B cell (primary cell): ENCODE measurements around the gene RAI1. TPM values are rescaled to one million over a fixed set of nuclear protein-coding genes. Genes with fewer than 3 reads are reported as not detected.
A peak's percentile ranks its signal among the peaks of the same experiment; 100 is the strongest.

ENCODE experiments used
- ATAC-seq: fragments of 200-7000 bp; cut with Tn5 transposase; one replicate; pipeline ENCODE4 v1.10.0; 2021; ENCODE audit warnings: low read depth, mild to moderate bottlenecking, moderate number of reproducible peaks, moderate library complexity
- CTCF ChIA-PET: fragments of 350-600 bp; sonication (Branson Sonifier 250); formaldehyde crosslinking; loops from one replicate; lab custom pipeline; 2021; ENCODE audit warnings: antibody characterized with exemption, inconsistent platforms; lab: Charles Lee
- POLR2A ChIA-PET: fragments of 350-600 bp; sonication (Branson Sonifier 250); formaldehyde crosslinking; loops from one replicate; lab custom pipeline; 2021; ENCODE audit warnings: antibody characterized with exemption; lab: Charles Lee
- DNase-seq: peaks from one replicate; pipeline ENCODE4 v3.0.0; 2013
- H2AFZ ChIP-seq: 2 replicates; pipeline ENCODE4 v1.6.1; 2012; ENCODE audit warnings: mild to moderate bottlenecking, low read depth, low read length; ENCODE audit not compliant: insufficient read depth, poor library complexity, severe bottlenecking
- H3K27ac ChIP-seq, 2 donors: 1 replicate in 1 of 2; 2 replicates in 1 of 2; pipeline ENCODE4 v1.5.1; 2012 to 2013; ENCODE audit warnings: low read length in 2 of 2, mild to moderate bottlenecking in 2 of 2, moderate library complexity in 1 of 2
- H3K27me3 ChIP-seq, 4 experiments: fragments of 200-600 bp in 1 of 4; sonication (generic) in 1 of 4; replicated peaks in 1 of 4; 1 replicate in 2 of 4; 2 replicates in 2 of 4; pipeline versions ENCODE4 v1.6.1 to v1.7.0; 2013 to 2016; ENCODE audit warnings: low read length in 3 of 4, mild to moderate bottlenecking in 2 of 4, mixed read lengths in 1 of 4, moderate library complexity in 1 of 4; ENCODE audit not compliant: insufficient read depth in 4 of 4, control insufficient read depth in 3 of 4; ENCODE audit errors: control extremely low read depth in 1 of 4
- H3K36me3 ChIP-seq, 2 experiments: replicated peaks in 1 of 2; 1 replicate in 1 of 2; 2 replicates in 1 of 2; pipeline versions ENCODE4 v1.6.1 to v1.7.1; 2013; ENCODE audit warnings: low read length in 1 of 2; ENCODE audit not compliant: insufficient read depth in 2 of 2, control insufficient read depth in 1 of 2; ENCODE audit errors: control extremely low read depth in 1 of 2, extremely low read depth in 1 of 2
- H3K4me1 ChIP-seq, 2 donors: fragments of 200-600 bp in 1 of 2; sonication (generic) in 1 of 2; 1 replicate in 1 of 2; 2 replicates in 1 of 2; pipeline versions ENCODE4 v1.5.1 to v1.6.1; 2013 to 2017; ENCODE audit warnings: low read length in 2 of 2; ENCODE audit not compliant: control insufficient read depth in 2 of 2, insufficient read depth in 2 of 2
- H3K4me2 ChIP-seq: replicated peaks from 2 replicates; pipeline ENCODE3; 2012; ENCODE audit warnings: mild to moderate bottlenecking, low read depth, low read length; ENCODE audit not compliant: poor library complexity, severe bottlenecking
- H3K4me3 ChIP-seq, 5 experiments: fragments of 200-600 bp in 1 of 5; sonication (generic) in 1 of 5; 1 replicate in 3 of 5; 2 replicates in 2 of 5; pipeline versions ENCODE4 v1.5.1 to v1.7.0; 2011 to 2016; ENCODE audit warnings: low read length in 4 of 5, mild to moderate bottlenecking in 4 of 5, low read depth in 2 of 5, control low read depth in 1 of 5, moderate library complexity in 1 of 5; ENCODE audit not compliant: insufficient read depth in 1 of 5; ENCODE audit errors: control extremely low read depth in 1 of 5, extremely low read depth in 1 of 5
- H3K79me2 ChIP-seq: fragments of 200-600 bp; sonication (generic); one replicate; pipeline ENCODE4 v1.6.0; 2016; ENCODE audit warnings: low read length; ENCODE audit not compliant: control insufficient read depth, insufficient read depth
- H3K9ac ChIP-seq: fragments of 200-600 bp; sonication (generic); 2 replicates; pipeline ENCODE4 v1.6.1; 2017; ENCODE audit warnings: mild to moderate bottlenecking, low read length, moderate library complexity
- H3K9me3 ChIP-seq, 3 donors: one replicate each; pipeline versions ENCODE4 v1.6.1 to v1.7.1; 2013; ENCODE audit warnings: low read length in 2 of 3; ENCODE audit not compliant: control insufficient read depth in 2 of 3, insufficient read depth in 1 of 3; ENCODE audit errors: control extremely low read depth in 1 of 3
- H4K20me1 ChIP-seq: 2 replicates; pipeline ENCODE4 v1.6.0; 2012; ENCODE audit warnings: mild to moderate bottlenecking, low read length; ENCODE audit not compliant: insufficient read depth, control insufficient read depth, poor library complexity, severe bottlenecking
- H3K27ac Mint-ChIP-seq: one replicate; pipeline ENCODE4 v1.8.0; 2021; ENCODE audit warnings: mixed read lengths
- H3K27me3 Mint-ChIP-seq: one replicate; pipeline ENCODE4 v1.8.0; 2021; ENCODE audit warnings: mixed read lengths
- H3K4me1 Mint-ChIP-seq: one replicate; pipeline ENCODE4 v1.8.0; 2021; ENCODE audit warnings: mixed read lengths
- H3K4me3 Mint-ChIP-seq: one replicate; pipeline ENCODE4 v1.8.0; 2021; ENCODE audit warnings: mixed read lengths
- H3K9me3 Mint-ChIP-seq: one replicate; pipeline ENCODE4 v1.8.0; 2022; ENCODE audit warnings: mixed read lengths; ENCODE audit not compliant: insufficient read depth
- EZH2 ChIP-seq: IDR thresholded peaks from 2 replicates; pipeline ENCODE4 v1.6.1; 2012; ENCODE audit warnings: borderline replicate concordance, low read depth, mild to moderate bottlenecking, moderate library complexity, low read length; ENCODE audit not compliant: insufficient read depth, poor library complexity, severe bottlenecking
- WGBS: methylation state at CpG from one replicate; pipeline ENCODE4 v1.1.5; 2013; ENCODE audit warnings: missing lambda C conversion rate; ENCODE audit not compliant: insufficient coverage; 5-methylcytosine and 5-hydroxymethylcytosine counted together
- intact Hi-C: fragments of 100-400 bp; cut with micrococcal nuclease; formaldehyde crosslinking; loops from one replicate; pipeline ENCODE4 v1.10.0; 2022
- polyA plus RNA-seq: library from polyadenylated mRNA; depleted of rRNA; stranded (reverse); fragments of >200 nt; gene quantifications from 2 replicates; pipeline ENCODE4 v1.2.3, GENCODE V29; 2012
- total RNA-seq, 2 donors: library from RNA; stranded (reverse); fragments of 120-200 nt in 1 of 2; gene quantifications; 1 replicate in 1 of 2; 2 replicates in 1 of 2; pipeline versions ENCODE4 v1.2.3 to v1.2.4, GENCODE V29; 2013 to 2022
- TF ChIP-seq, protein P1 (sequence below): fragments of 200-600 bp; IDR thresholded peaks from one replicate; pipeline ENCODE4 v1.8.0; 2022; ENCODE audit warnings: antibody characterized with exemption, mild to moderate bottlenecking

Gene RAI1
- total and polyA plus RNA-seq, 2 donors (not counting 1 experiment from before 2014, with no cell fraction given), result 4.7 to 34.0 TPM

DNA sequence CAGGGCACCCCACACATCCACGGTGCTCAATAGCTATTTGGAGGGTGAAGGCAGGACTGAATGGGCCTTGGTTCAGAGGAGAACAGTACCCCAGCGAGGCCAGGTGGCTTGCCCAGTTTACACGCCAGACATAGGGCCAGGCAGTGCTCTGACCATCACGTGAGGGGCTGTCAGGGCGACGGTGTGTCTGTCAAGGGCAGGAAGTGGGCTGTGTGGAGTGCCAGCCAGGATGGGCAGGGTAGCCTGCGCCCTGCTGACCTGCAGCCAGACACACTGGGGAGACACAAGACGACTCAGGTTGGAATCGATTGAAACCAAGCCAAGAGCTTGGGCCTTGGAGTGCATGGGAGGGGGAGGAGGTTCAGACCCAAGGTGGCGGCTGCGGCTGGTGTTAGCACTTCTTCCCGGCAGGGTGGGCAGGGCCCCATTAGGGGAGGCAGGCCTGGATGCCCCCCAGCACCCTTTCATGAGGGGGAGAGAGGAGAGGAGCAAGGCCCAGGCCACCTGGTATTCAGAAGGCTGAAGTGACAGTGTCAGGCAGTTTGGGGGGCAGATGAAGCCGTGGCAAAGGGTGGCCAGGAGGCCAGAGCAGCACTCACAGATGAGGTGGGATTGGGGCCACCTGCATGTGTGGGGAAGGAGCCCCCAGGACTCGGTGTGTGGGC lies 87.3 kb downstream of the RAI1 start:
- Histone ChIP-seq H3K79me2 (peaks cover 45% of the 10 kb centered on the region), H3K27ac (no peak overlapping the region), H3K36me3 (no peaks in the 10 kb centered on the region), H3K4me2 (no peak overlapping the region), H4K20me1 (peaks cover 8% of the 10 kb centered on the region), H2AFZ (no peak overlapping the region), H3K4me1 (peaks cover 29 to 41% of the 10 kb centered on the region in 2 donors), H3K9ac (no peak overlapping the region), H3K4me3 (no peak overlapping the region), H3K9me3 (no peaks in the 10 kb centered on the region), H3K27me3 (no peaks in the 10 kb centered on the region)
- ATAC-seq, result no peak
- Mint-ChIP-seq H3K9me3 (no peaks in the 10 kb centered on the region), H3K27ac (peak overlapping the region; percentile 15), H3K4me3 (no peak overlapping the region), H3K4me1 (peaks cover 39% of the 10 kb centered on the region), H3K27me3 (no peaks in the 10 kb centered on the region)
- ChIA-PET CTCF (interaction anchor here (0.9 to 1.8 kb wide), 2 partner anchors 11 to 20 kb away, joined by 3 to 4 read pairs; no protein-coding TSS in a partner anchor), POLR2A (no interaction called here)
- intact Hi-C loops, result no loop called here
- no peak for TF ChIP-seq EZH2
- TF ChIP-seq, protein P1, sequence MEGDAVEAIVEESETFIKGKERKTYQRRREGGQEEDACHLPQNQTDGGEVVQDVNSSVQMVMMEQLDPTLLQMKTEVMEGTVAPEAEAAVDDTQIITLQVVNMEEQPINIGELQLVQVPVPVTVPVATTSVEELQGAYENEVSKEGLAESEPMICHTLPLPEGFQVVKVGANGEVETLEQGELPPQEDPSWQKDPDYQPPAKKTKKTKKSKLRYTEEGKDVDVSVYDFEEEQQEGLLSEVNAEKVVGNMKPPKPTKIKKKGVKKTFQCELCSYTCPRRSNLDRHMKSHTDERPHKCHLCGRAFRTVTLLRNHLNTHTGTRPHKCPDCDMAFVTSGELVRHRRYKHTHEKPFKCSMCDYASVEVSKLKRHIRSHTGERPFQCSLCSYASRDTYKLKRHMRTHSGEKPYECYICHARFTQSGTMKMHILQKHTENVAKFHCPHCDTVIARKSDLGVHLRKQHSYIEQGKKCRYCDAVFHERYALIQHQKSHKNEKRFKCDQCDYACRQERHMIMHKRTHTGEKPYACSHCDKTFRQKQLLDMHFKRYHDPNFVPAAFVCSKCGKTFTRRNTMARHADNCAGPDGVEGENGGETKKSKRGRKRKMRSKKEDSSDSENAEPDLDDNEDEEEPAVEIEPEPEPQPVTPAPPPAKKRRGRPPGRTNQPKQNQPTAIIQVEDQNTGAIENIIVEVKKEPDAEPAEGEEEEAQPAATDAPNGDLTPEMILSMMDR, result no peak
- WGBS, result 72% methylated on average over 13 of the region's 14 CpGs
- DNase-seq, result no peak

DNA sequence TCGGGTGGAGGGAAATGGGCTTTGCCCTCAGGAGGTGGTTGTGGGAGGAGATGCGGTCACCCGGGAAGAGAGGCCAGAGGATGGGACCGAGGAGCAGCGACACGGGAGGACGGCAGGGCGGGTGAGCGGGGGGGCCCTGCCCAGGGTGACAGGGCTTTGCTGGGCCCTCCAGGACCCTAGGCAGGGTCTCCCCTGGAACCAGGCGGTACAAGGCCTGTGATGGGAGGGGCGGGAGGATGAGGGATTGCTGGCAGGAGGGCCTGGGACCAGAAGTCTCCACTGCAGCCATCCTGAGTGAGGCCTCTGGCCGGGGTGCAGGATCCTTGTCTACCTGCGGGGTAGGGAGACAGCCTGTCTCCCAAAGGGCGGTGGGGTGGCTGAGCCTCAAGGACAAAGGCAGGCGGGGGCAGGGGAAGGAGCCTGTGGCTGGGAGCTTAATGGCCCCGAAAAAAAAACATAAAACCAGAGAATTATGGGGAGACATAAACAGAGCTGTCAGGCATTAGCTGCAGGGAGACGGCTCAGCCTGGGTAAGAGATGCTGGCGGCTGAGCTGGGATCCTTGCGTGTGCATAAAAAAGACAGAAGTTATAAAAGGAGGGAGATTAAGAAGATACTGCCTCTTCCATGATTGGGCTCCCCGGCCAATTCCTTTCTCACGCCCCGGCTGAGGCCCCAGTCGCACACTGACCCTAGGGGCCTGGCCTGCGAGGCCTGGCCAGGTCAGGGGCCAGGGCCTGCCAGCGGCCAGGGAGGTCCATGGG lies 88.8 kb downstream of the RAI1 start:
- Histone ChIP-seq H3K9me3 (no peaks in the 10 kb centered on the region), H3K9ac (no peak overlapping the region), H3K27me3 (no peaks in the 10 kb centered on the region), H3K4me3 (no peak overlapping the region), H3K27ac (no peak overlapping the region), H4K20me1 (peaks cover 8% of the 10 kb centered on the region), H3K4me2 (no peak overlapping the region), H3K36me3 (no peaks in the 10 kb centered on the region), H2AFZ (no peak overlapping the region), H3K4me1 (peaks cover 20 to 30% of the 10 kb centered on the region in 2 donors), H3K79me2 (peaks cover 43% of the 10 kb centered on the region)
- Mint-ChIP-seq H3K27me3 (no peaks in the 10 kb centered on the region), H3K27ac (no peak overlapping the region), H3K4me1 (peaks cover 30% of the 10 kb centered on the region), H3K9me3 (no peaks in the 10 kb centered on the region), H3K4me3 (no peak overlapping the region)
- DNase-seq (no peak), ATAC-seq (no peak)
- ChIA-PET POLR2A (no interaction called here), CTCF (no interaction called here)
- intact Hi-C loops, result no loop called here
- TF ChIP-seq EZH2, result no peak
- TF ChIP-seq, protein P1, result no peak
- 98% methylated on average over 19 of the region's 25 CpGs for WGBS
